Activated CD8-positive, alpha-beta memory T cell treated with anti-CD3 and anti-CD28 coated beads, Interleukin-2, amount 10 ng/mL, durations not matched to agents 7 days and 5 days (primary cell): ENCODE data around the gene PCDHGA5. TPM values are rescaled to one million over a fixed set of nuclear protein-coding genes. Genes with fewer than 3 reads are reported as not detected.
"Not testable (repeated sequence)": the region's sequence is repeated elsewhere in the genome, so short reads cannot be mapped to it uniquely, and the experiment has no call there.

ENCODE experiments used
- ATAC-seq: fragments of 150-1000 bp; cut with Tn5 transposase; one replicate; pipeline ENCODE4 v1.10.0; 2021; ENCODE audit warnings: moderate library complexity
- CTCF ChIA-PET: fragments of 350-600 bp; sonication (Branson Sonifier 250); formaldehyde crosslinking; loops from one replicate; lab custom pipeline; 2021; ENCODE audit warnings: antibody characterized with exemption; lab: Charles Lee
- DNase-seq: peaks from one replicate; pipeline ENCODE4 v3.0.0-alpha.2; 2020
- H3K27ac Mint-ChIP-seq: one replicate; pipeline ENCODE4 v1.8.0; 2021; ENCODE audit warnings: mild to moderate bottlenecking, mixed read lengths
- H3K27me3 Mint-ChIP-seq: one replicate; pipeline ENCODE4 v1.8.0; 2021; ENCODE audit warnings: mixed read lengths
- H3K36me3 Mint-ChIP-seq: one replicate; pipeline ENCODE4 v1.8.0; 2021; ENCODE audit warnings: mild to moderate bottlenecking, mixed read lengths
- H3K4me1 Mint-ChIP-seq: one replicate; pipeline ENCODE4 v1.8.0; 2021; ENCODE audit warnings: mixed read lengths
- H3K4me3 Mint-ChIP-seq: one replicate; pipeline ENCODE4 v1.8.0; 2021; ENCODE audit warnings: mild to moderate bottlenecking, moderate library complexity, mixed read lengths
- H3K9me3 Mint-ChIP-seq: one replicate; pipeline ENCODE4 v1.8.0; 2022; ENCODE audit warnings: low read depth, mixed read lengths
- total RNA-seq, 2 experiments: library from RNA; stranded (reverse); gene quantifications; one replicate each; pipeline ENCODE4 v1.2.3, GENCODE V29; 2021

The PCDHGA5 gene
- total RNA-seq, 2 experiments from 2014 or later = 0.09 to 0.12 TPM

DNA sequence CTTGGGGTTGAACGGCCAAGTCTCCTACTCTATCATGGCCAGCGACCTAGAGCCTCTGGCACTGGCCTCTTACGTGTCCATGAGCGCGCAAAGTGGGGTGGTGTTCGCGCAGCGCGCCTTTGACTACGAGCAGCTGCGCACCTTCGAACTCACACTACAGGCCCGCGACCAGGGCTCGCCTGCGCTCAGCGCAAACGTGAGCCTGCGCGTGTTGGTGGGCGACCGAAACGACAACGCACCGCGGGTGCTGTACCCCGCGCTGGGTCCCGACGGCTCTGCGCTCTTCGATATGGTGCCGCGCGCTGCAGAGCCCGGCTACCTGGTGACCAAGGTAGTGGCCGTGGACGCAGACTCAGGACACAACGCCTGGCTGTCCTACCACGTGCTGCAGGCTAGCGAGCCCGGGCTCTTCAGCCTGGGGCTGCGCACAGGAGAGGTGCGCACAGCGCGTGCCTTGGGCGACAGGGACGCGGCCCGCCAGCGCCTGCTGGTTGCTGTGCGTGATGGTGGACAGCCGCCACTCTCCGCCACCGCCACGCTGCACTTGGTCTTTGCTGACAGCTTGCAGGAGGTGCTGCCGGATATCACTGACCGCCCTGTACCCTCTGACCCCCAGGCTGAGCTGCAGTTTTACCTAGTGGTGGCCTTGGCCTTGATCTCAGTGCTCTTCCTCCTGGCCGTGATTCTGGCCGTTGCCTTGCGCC lies 35.7 kb downstream of the PCDHGA5 start:
- ATAC-seq (no peak), DNase-seq (no peak)
- Mint-ChIP-seq H3K36me3 (peaks cover 7% of the 10 kb centered on the region), H3K9me3 (peaks cover 5% of the 10 kb centered on the region), H3K4me3 (no peak overlapping the region), H3K27ac (no peak overlapping the region), H3K4me1 (no peaks in the 10 kb centered on the region), H3K27me3 (peaks cover 60% of the 10 kb centered on the region)
- CTCF ChIA-PET = no interaction called here

- no peaks in the 10 kb centered on the region for H3K4me1 Mint-ChIP-seq
- H3K27me3 Mint-ChIP-seq = peaks cover 66% of the 10 kb centered on the region
- DNase-seq (no peak), ATAC-seq (no peak)
- H3K4me3 Mint-ChIP-seq = no peak within 1 kb of the TSS
- H3K9me3 Mint-ChIP-seq = peaks cover 5% of the 10 kb centered on the region
- H3K27ac Mint-ChIP-seq = no peak within 1 kb of the TSS
- peaks cover 5% of the 10 kb centered on the region for H3K36me3 Mint-ChIP-seq
- CTCF ChIA-PET = interaction anchor here (1.4 to 1.8 kb wide), 6 partner anchors 10 to 111 kb away, joined by 3 to 4 read pairs (median 4); partner anchors contain the start of genes PCDHGA10, PCDHGA12 and PCDHGB3
These were observed 38.7 kb downstream of the PCDHGA5 start, which contains the start of gene PCDHGA9 for GRCh38 chr5:141402553-141403243. Gene PCDHGA9, plus strand, starts transcription at chr5:141402778. Its CDS starts 175 bp downstream, at chr5:141402953.

GRCh38 chr5:141403387-141403786 lies 39.4 kb downstream of the PCDHGA5 start:
- Mint-ChIP-seq H3K27ac (no peak overlapping the region), H3K27me3 (peaks cover 69% of the 10 kb centered on the region), H3K4me3 (no peak overlapping the region), H3K36me3 (peaks cover 5% of the 10 kb centered on the region), H3K9me3 (peaks cover 7% of the 10 kb centered on the region), H3K4me1 (no peaks in the 10 kb centered on the region)
- CTCF ChIA-PET = interaction anchor here (1.4 to 1.8 kb wide), 6 partner anchors 9 to 110 kb away, joined by 3 to 4 read pairs (median 4); partner anchors contain the start of genes PCDHGA10, PCDHGA12 and PCDHGB3
- ATAC-seq (no peak), DNase-seq (no peak)

- not testable (repeated sequence) for DNase-seq, H3K4me3 Mint-ChIP-seq, H3K9me3 Mint-ChIP-seq, H3K36me3 Mint-ChIP-seq, H3K27ac Mint-ChIP-seq, H3K4me1 Mint-ChIP-seq, ATAC-seq
- CTCF ChIA-PET = interaction anchor here (0.9 to 2.1 kb wide), 7 partner anchors 11 to 150 kb away, joined by 3 to 5 read pairs (median 3); partner anchors contain the start of genes PCDHGA11, PCDHGA5 and PCDHGB5
- peaks cover 70% of the 10 kb centered on the region for H3K27me3 Mint-ChIP-seq
These were observed 44.0 kb downstream of the PCDHGA5 start, which contains the start of gene PCDHGB6 for GRCh38 chr5:141407790-141408505. Gene PCDHGB6, plus strand, starts transcription at chr5:141408021. Its CDS starts 182 bp downstream, at chr5:141408203.

DNA sequence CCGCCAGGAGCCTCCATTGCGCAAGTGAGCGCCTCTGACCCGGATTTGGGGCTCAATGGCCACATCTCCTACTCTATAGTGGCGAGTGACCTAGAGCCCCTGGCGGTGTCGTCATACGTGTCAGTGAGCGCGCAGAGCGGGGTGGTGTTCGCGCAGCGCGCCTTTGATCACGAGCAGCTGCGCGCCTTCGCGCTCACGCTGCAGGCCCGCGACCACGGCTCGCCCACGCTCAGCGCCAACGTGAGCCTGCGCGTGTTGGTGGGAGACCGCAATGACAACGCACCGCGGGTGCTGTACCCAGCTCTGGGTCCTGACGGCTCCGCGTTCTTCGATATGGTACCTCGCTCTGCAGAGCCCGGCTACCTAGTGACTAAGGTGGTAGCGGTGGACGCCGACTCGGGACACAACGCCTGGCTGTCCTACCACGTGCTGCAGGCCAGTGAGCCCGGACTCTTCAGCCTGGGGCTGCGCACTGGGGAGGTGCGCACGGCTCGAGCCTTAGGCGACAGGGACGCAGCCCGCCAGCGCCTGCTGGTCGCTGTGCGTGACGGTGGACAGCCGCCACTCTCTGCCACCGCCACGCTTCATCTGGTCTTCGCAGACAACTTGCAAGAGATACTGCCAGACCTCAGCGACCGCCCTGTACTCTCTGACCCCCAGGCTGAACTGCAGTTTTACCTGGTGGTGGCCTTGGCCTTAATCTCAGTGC lies 45.8 kb downstream of the PCDHGA5 start:
- H3K9me3 Mint-ChIP-seq = peaks cover 5% of the 10 kb centered on the region
- ATAC-seq (no peak), DNase-seq (no peak)
- peaks cover 10% of the 10 kb centered on the region for H3K36me3 Mint-ChIP-seq
- peaks cover 72% of the 10 kb centered on the region for H3K27me3 Mint-ChIP-seq
- CTCF ChIA-PET = interaction anchor here (0.7 kb wide), 1 partner anchor 76 kb away, joined by 4 read pairs; no protein-coding TSS in a partner anchor
- no peak overlapping the region for H3K4me3 Mint-ChIP-seq
- no peak overlapping the region for H3K27ac Mint-ChIP-seq
- peaks cover 8% of the 10 kb centered on the region for H3K4me1 Mint-ChIP-seq

- H3K27me3 Mint-ChIP-seq = peaks cover 74% of the 10 kb centered on the region
- peaks cover 11% of the 10 kb centered on the region for H3K36me3 Mint-ChIP-seq
- no peak for ATAC-seq
- no peak for DNase-seq
- H3K9me3 Mint-ChIP-seq = peaks cover 5% of the 10 kb centered on the region
- peaks cover 12% of the 10 kb centered on the region for H3K4me1 Mint-ChIP-seq
- CTCF ChIA-PET = interaction anchor here (1.1 kb wide), 1 partner anchor 77 kb away, joined by 3 read pairs; no protein-coding TSS in a partner anchor
- no peak overlapping the region for H3K27ac Mint-ChIP-seq
- no peak overlapping the region for H3K4me3 Mint-ChIP-seq
These were observed 47.6 kb downstream of the PCDHGA5 start for GRCh38 chr5:141411575-141411974.

DNA sequence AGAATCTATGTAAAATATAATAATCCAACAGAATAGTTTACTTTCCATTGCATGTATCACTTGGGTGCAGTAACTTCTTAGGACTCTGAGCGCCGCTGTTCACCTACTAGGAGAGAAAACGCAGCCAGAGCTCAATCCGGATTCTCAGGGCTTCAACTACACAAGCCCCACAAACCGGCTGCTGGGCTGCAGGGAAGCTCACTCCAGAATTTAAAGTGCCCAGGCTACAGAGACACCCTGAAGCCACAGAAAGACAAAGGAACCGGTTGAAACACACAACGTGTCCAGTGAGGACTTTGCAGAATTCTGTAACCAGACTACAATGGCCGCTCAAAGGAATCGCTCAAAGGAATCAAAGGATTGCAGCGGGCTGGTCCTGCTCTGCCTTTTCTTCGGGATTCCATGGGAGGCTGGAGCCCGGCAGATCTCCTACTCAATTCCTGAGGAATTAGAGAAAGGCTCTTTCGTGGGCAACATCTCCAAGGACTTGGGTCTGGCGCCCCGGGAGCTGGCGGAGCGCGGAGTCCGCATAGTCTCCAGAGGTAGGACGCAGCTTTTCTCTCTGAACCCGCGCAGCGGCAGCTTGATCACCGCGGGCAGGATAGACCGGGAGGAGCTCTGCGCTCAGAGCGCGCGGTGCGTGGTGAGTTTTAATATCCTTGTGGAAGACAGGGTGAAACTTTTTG lies 49.0 kb downstream of the PCDHGA5 start, which contains the start of gene PCDHGA10:
TSS of gene PCDHGA10 (plus strand) at position 134 of the 686 bp plus-strand sequence. CDS start at position 323, 189 bp downstream.
- ATAC-seq (peak; percentile 72), DNase-seq (peak; percentile 69)
- CTCF ChIA-PET = interaction anchor here (0.6 to 2.4 kb wide), 23 partner anchors 9 to 151 kb away, joined by 3 to 10 read pairs (median 4); partner anchors contain the start of genes PCDHGA11, PCDHGA12, PCDHGA5 and PCDHGA9
- H3K4me1 Mint-ChIP-seq = peaks cover 15% of the 10 kb centered on the region
- peaks cover 74% of the 10 kb centered on the region for H3K27me3 Mint-ChIP-seq
- peak within 1 kb of the TSS; percentile 60 for H3K4me3 Mint-ChIP-seq
- peaks cover 13% of the 10 kb centered on the region for H3K36me3 Mint-ChIP-seq
- H3K27ac Mint-ChIP-seq = no peak within 1 kb of the TSS
- peaks cover 5% of the 10 kb centered on the region for H3K9me3 Mint-ChIP-seq

- H3K4me3 Mint-ChIP-seq = peak overlapping the region; percentile 60
- peaks cover 15% of the 10 kb centered on the region for H3K36me3 Mint-ChIP-seq
- ATAC-seq (no peak), DNase-seq (no peak)
- H3K9me3 Mint-ChIP-seq = peaks cover 3% of the 10 kb centered on the region
- H3K27me3 Mint-ChIP-seq = peaks cover 75% of the 10 kb centered on the region
- H3K4me1 Mint-ChIP-seq = peaks cover 17% of the 10 kb centered on the region
- H3K27ac Mint-ChIP-seq = no peak overlapping the region
- CTCF ChIA-PET = interaction anchor here (0.6 to 2.4 kb wide), 17 partner anchors 8 to 151 kb away, joined by 3 to 10 read pairs (median 4); partner anchors contain the start of genes PCDHGA11 and PCDHGA12
These were observed 49.6 kb downstream of the PCDHGA5 start for GRCh38 chr5:141413540-141414069.

- H3K4me3 Mint-ChIP-seq, DNase-seq, ATAC-seq, H3K9me3 Mint-ChIP-seq: not testable (repeated sequence)
- H3K27me3 Mint-ChIP-seq = peaks cover 75% of the 10 kb centered on the region
- peak overlapping the region; percentile 9 for H3K27ac Mint-ChIP-seq
- CTCF ChIA-PET = interaction anchor here (1.7 to 2.4 kb wide), 2 partner anchors 80 to 143 kb away, joined by 4 to 10 read pairs; no protein-coding TSS in a partner anchor
- peaks cover 17% of the 10 kb centered on the region for H3K4me1 Mint-ChIP-seq
- H3K36me3 Mint-ChIP-seq = peaks cover 14% of the 10 kb centered on the region
These were observed 50.7 kb downstream of the PCDHGA5 start for GRCh38 chr5:141414548-141415274.

GRCh38 chr5:141415275-141415618 lies 51.3 kb downstream of the PCDHGA5 start:
- H3K27ac Mint-ChIP-seq, ATAC-seq, DNase-seq, H3K9me3 Mint-ChIP-seq, CTCF ChIA-PET, H3K4me3 Mint-ChIP-seq: not testable (repeated sequence)
- Mint-ChIP-seq H3K27me3 (peaks cover 73% of the 10 kb centered on the region), H3K36me3 (peaks cover 13% of the 10 kb centered on the region), H3K4me1 (peaks cover 17% of the 10 kb centered on the region)
